ENCODE results near the gene ADSL. TPM values are rescaled to one million over a fixed set of nuclear protein-coding genes. Genes with fewer than 3 reads are reported as not detected.

ADSL gene
- total RNA-seq, 1 experiment from 2014 or later, result 126 TPM

DNA sequence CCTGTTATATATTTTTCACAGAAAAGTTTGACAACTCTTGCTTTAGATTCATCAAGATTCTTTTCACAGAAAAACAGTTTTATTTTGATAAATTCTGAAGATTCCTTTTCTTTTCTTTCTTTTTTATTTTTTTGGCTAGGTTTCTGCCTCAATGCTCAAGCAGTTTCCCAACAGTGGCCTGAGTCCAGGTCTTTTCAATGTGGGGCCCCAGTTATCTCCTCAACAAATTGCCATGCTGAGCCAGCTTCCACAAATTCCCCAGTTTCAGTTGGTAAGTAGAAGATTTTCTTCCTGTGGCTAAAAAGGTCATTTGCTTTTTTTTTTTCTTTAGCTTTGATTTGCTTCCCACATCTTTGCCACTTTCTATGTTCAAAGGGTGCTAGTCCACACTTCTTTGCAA lies 46.0 kb upstream of the ADSL start:
- RAD21 ChIA-PET (ENCODE audit: low non-redundant PET in 1 of 2, low total read pairs in 2 of 2, uncharacterized antibody in 2 of 2, unreplicated experiment in 2 of 2), result no interaction called here
- CTCF ChIA-PET, result no interaction called here
- POLR2A ChIA-PET, result no interaction called here

DNA sequence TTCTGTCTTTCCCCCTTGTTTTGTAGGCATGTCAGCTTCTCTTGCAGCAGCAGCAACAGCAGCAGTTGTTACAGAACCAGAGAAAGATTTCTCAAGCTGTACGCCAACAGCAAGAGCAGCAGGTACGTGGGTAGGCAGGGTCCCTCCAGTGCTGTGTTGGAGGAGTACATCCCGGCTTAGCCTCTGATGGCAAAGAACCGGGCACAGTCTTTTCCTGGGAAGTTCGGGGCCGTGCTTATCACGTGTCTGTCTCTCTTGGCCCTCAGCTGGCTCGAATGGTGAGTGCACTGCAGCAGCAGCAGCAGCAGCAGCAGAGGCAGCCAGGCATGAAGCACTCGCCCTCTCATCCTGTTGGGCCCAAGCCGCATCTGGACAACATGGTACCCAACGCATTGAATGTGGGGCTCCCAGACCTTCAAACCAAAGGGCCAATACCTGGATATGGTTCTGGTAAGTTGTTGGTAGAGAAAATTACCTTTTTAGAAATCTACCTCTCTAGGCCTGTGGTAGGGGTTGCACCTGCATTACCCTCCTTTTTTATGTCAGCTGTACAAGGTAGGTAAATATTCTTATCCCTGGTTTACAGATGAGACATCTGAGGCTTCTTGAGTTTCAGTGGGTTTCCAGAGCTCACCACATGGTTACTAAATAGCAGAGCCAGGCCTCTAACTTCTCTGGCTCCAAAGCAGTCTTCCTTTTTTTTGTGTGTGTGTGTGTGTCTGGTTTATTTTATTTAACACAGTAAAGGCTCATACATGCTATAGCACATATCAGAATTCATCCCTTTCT lies 45.2 kb upstream of the ADSL start:
- Histone ChIP-seq H2AFZ (ENCODE audit: low read depth, low read length, poor library complexity, severe bottlenecking) (no peak overlapping the region), H3K27ac (ENCODE audit: low read depth, low read length) (no peak overlapping the region), H3K9me3 (ENCODE audit: control insufficient read depth in 1 of 2, insufficient read depth in 1 of 2, low read depth in 1 of 2, low read length in 2 of 2) (no peaks in the 10 kb centered on the region), H3K9me2 (ENCODE audit: insufficient read depth) (no peaks in the 10 kb centered on the region), H3K4me3 (replicated peaks in 1 of 2; ENCODE audit: low read depth in 1 of 2, low read length in 2 of 2) (no peak overlapping the region), H3K9ac (ENCODE audit: low read length) (no peak overlapping the region), H3K4me1 (ENCODE audit: control insufficient read depth in 1 of 2, insufficient read depth in 2 of 2, low read length in 2 of 2) (peaks cover 10 to 17% of the 10 kb centered on the region in 2 experiments; a peak in 3 of 4 replicates), H3K27me3 (ENCODE audit: insufficient read depth, low read length) (no peaks in the 10 kb centered on the region), H4K20me1 (ENCODE audit: insufficient read depth) (no peaks in the 10 kb centered on the region), H3K79me2 (ENCODE audit: insufficient read depth, low read length) (no peaks in the 10 kb centered on the region), H3K4me2 (ENCODE audit: low read length) (no peak overlapping the region), H3K36me3 (ENCODE audit: control insufficient read depth in 1 of 2, insufficient read depth in 2 of 2, low read length in 2 of 2) (peaks cover 0 to 8% of the 10 kb centered on the region in 2 experiments; a peak in 1 of 4 replicates)
- intact Hi-C loops (cut with micrococcal nuclease), result no loop called here
- ChIA-PET RAD21 (ENCODE audit: low non-redundant PET in 1 of 2, low total read pairs in 2 of 2, uncharacterized antibody in 2 of 2, unreplicated experiment in 2 of 2) (no interaction called here), CTCF (no interaction called here), POLR2A (no interaction called here)
- BruUV-seq (replicated peaks), result no TSS peak
- DNase-seq (ENCODE audit: low read depth, low spot score), result no peak
- no peak for TF ChIP-seq ZNF274 (IDR thresholded peaks at IDR 0.05; ENCODE audit: low read depth, low read length)
- ATAC-seq, result no peak

More for the DNA sequence above, 46.0 kb upstream of the ADSL start:
- Histone ChIP-seq H3K9ac (ENCODE audit: low read length) (no peak overlapping the region), H2AFZ (ENCODE audit: low read depth, low read length, poor library complexity, severe bottlenecking) (no peak overlapping the region), H3K4me1 (ENCODE audit: control insufficient read depth in 1 of 2, insufficient read depth in 2 of 2, low read length in 2 of 2) (peaks cover 10 to 17% of the 10 kb centered on the region in 2 experiments; a peak in 3 of 4 replicates), H3K9me3 (ENCODE audit: control insufficient read depth in 1 of 2, insufficient read depth in 1 of 2, low read depth in 1 of 2, low read length in 2 of 2) (no peaks in the 10 kb centered on the region), H4K20me1 (ENCODE audit: insufficient read depth) (no peaks in the 10 kb centered on the region), H3K9me2 (ENCODE audit: insufficient read depth) (no peaks in the 10 kb centered on the region), H3K27ac (ENCODE audit: low read depth, low read length) (no peak overlapping the region), H3K36me3 (ENCODE audit: control insufficient read depth in 1 of 2, insufficient read depth in 2 of 2, low read length in 2 of 2) (peaks cover 0 to 8% of the 10 kb centered on the region in 2 experiments; a peak in 1 of 4 replicates), H3K4me3 (replicated peaks in 1 of 2; ENCODE audit: low read depth in 1 of 2, low read length in 2 of 2) (no peak overlapping the region), H3K79me2 (ENCODE audit: insufficient read depth, low read length) (no peaks in the 10 kb centered on the region), H3K27me3 (ENCODE audit: insufficient read depth, low read length) (no peaks in the 10 kb centered on the region), H3K4me2 (ENCODE audit: low read length) (no peak overlapping the region)
- ATAC-seq, result no peak
- no peak for TF ChIP-seq YY1 (IDR thresholded peaks at IDR 0.05; ENCODE audit: extremely low read depth, insufficient replicate concordance, low read depth, low read length)
- no peak for TF ChIP-seq EGR1 (IDR thresholded peaks at IDR 0.05; ENCODE audit: low read depth)
- TF ChIP-seq SP1 (IDR thresholded peaks at IDR 0.05; ENCODE audit: low read depth), result no peak
- no peak for TF ChIP-seq CBX3 (IDR thresholded peaks at IDR 0.05; ENCODE audit: low read depth)
- TF ChIP-seq, protein P1, sequence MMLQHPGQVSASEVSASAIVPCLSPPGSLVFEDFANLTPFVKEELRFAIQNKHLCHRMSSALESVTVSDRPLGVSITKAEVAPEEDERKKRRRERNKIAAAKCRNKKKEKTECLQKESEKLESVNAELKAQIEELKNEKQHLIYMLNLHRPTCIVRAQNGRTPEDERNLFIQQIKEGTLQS (IDR thresholded peaks at IDR 0.05), result no peak
- no peak for TF ChIP-seq TCF7L2 (IDR thresholded peaks at IDR 0.05; ENCODE audit: borderline replicate concordance, extremely low read depth, insufficient read depth, insufficient read length)
- no peak for DNase-seq (ENCODE audit: low read depth, low spot score)
- no TSS peak for BruUV-seq (replicated peaks)
- intact Hi-C loops (cut with micrococcal nuclease), result no loop called here

All from HCT116 (cell line).